GM18526 (cell line): ENCODE results near the gene IGF2.

Experiments
- POLR2A ChIP-seq: IDR thresholded peaks from 3 replicates; pipeline ENCODE4 v1.6.1; 2011; ENCODE audit not compliant: insufficient read length; ENCODE audit errors: extremely low read depth

The IGF2 gene

GRCh38 chr11:2098691-2099515 is 40.3 kb downstream of the IGF2 start:
- TF ChIP-seq POLR2A: no peak

- no peak for TF ChIP-seq POLR2A
Observed at GRCh38 chr11:2097998-2098690, 41.0 kb downstream of the IGF2 start.

GRCh38 chr11:2097356-2097997 is 41.7 kb downstream of the IGF2 start:
- TF ChIP-seq POLR2A: no peak

GRCh38 chr11:2096919-2097301 is 42.3 kb downstream of the IGF2 start:
- TF ChIP-seq POLR2A: no peak

- no peak for TF ChIP-seq POLR2A
Observed at GRCh38 chr11:2096011-2096918, 42.9 kb downstream of the IGF2 start.

GRCh38 chr11:2095542-2095941 is 43.6 kb downstream of the IGF2 start:
- no peak for TF ChIP-seq POLR2A

- no peak for TF ChIP-seq POLR2A
Observed at GRCh38 chr11:2095198-2095520, 44.0 kb downstream of the IGF2 start.

GRCh38 chr11:2094354-2095197 is 44.6 kb downstream of the IGF2 start:
- TF ChIP-seq POLR2A: no peak

GRCh38 chr11:2093575-2094353 is 45.4 kb downstream of the IGF2 start:
- no peak for TF ChIP-seq POLR2A

- TF ChIP-seq POLR2A: no peak
Observed at GRCh38 chr11:2092956-2093412, 46.2 kb downstream of the IGF2 start.

- no peak for TF ChIP-seq POLR2A
Observed at GRCh38 chr11:2092464-2092910, 46.7 kb downstream of the IGF2 start.

- no peak for TF ChIP-seq POLR2A
Observed at GRCh38 chr11:2091786-2092463, 47.3 kb downstream of the IGF2 start.
